Measurements from ENCODE around the gene KCNQ1. TPM values are rescaled to one million over a fixed set of nuclear protein-coding genes. Genes with fewer than 3 reads are reported as not detected.

The KCNQ1 gene
- total and polyA plus RNA-seq, 2 experiments from 2014 or later = 0.45 to 0.87 TPM

- Histone ChIP-seq H3K36me3 (ENCODE audit: insufficient read depth) (no peaks in the 10 kb centered on the region), H3K4me1 (ENCODE audit: insufficient read depth) (no peaks in the 10 kb centered on the region), H3K27ac (ENCODE audit: low read depth) (no peak overlapping the region), H3F3A (replicated peaks; ENCODE audit: low read depth) (no peaks in the 10 kb centered on the region), H2AFZ (no peak overlapping the region), H3K79me2 (replicated peaks; ENCODE audit: insufficient read depth) (no peaks in the 10 kb centered on the region), H4K20me1 (replicated peaks; ENCODE audit: insufficient read depth) (no peaks in the 10 kb centered on the region), H3K27me3 (ENCODE audit: insufficient read depth) (peaks cover 83% of the 10 kb centered on the region), H3K4me3 (no peak overlapping the region), H3K9me2 (ENCODE audit: insufficient read depth) (no peaks in the 10 kb centered on the region), H3K4me2 (no peak overlapping the region)
- no peak for DNase-seq (ENCODE audit: low spot score)
- TF ChIP-seq CTCF (conservative IDR thresholded peaks at IDR 0.05; ENCODE audit: low read depth in 2 of 2) = no peak
- TF ChIP-seq STAT1 (IDR thresholded peaks at IDR 0.05; ENCODE audit: unreplicated experiment) = no peak
- no peak for TF ChIP-seq ZNF114 (CRISPR knock-in tag; IDR thresholded peaks at IDR 0.05)
- TF ChIP-seq EZH2phosphoT487 (IDR thresholded peaks at IDR 0.05; ENCODE audit: unreplicated experiment) = no peak
- TF ChIP-seq EZH2 (IDR thresholded peaks at IDR 0.05; ENCODE audit: low read depth, unreplicated experiment) = no peak
- TF ChIP-seq ETS1 (IDR thresholded peaks at IDR 0.05) = no peak
- no peak for TF ChIP-seq CREB1 (CRISPR knock-in tag; IDR thresholded peaks at IDR 0.05; ENCODE audit: low read depth)
- Mint-ChIP-seq H3K4me1 (no peaks in the 10 kb centered on the region), H3K9me3 (no peaks in the 10 kb centered on the region), H3K4me3 (no peak overlapping the region), H3K27me3 (ENCODE audit: insufficient read depth, low read depth, poor library complexity) (peaks cover 74% of the 10 kb centered on the region), H3K36me3 (ENCODE audit: low read depth) (no peaks in the 10 kb centered on the region), H3K27ac (no peak overlapping the region)
- no peak for ATAC-seq
These were observed 142.5 kb downstream of the KCNQ1 start for GRCh38 chr11:2587132-2587930.

- Histone ChIP-seq H3K4me2 (no peak overlapping the region), H3K27ac (ENCODE audit: low read depth) (no peak overlapping the region), H3K4me1 (ENCODE audit: insufficient read depth) (no peaks in the 10 kb centered on the region), H3K27me3 (ENCODE audit: insufficient read depth) (peaks cover 91% of the 10 kb centered on the region), H4K20me1 (replicated peaks; ENCODE audit: insufficient read depth) (no peaks in the 10 kb centered on the region), H3K9me2 (ENCODE audit: insufficient read depth) (no peaks in the 10 kb centered on the region), H3K36me3 (ENCODE audit: insufficient read depth) (no peaks in the 10 kb centered on the region), H2AFZ (no peak overlapping the region), H3K79me2 (replicated peaks; ENCODE audit: insufficient read depth) (no peaks in the 10 kb centered on the region), H3F3A (replicated peaks; ENCODE audit: low read depth) (no peaks in the 10 kb centered on the region), H3K4me3 (no peak overlapping the region)
- no peak overlapping the region for H3K27ac Mint-ChIP-seq
- TF ChIP-seq CTCF (conservative IDR thresholded peaks at IDR 0.05; ENCODE audit: low read depth in 2 of 2) = no peak
- no peak for TF ChIP-seq POLR2AphosphoS5 (IDR thresholded peaks at IDR 0.05; ENCODE audit: low read depth)
- no peak for TF ChIP-seq ZNF114 (CRISPR knock-in tag; IDR thresholded peaks at IDR 0.05)
- TF ChIP-seq EZH2 (IDR thresholded peaks at IDR 0.05; ENCODE audit: low read depth, unreplicated experiment) = no peak
- TF ChIP-seq REST (IDR thresholded peaks at IDR 0.05; ENCODE audit: unreplicated experiment) = no peak
- TF ChIP-seq JUNB (IDR thresholded peaks at IDR 0.05; ENCODE audit: unreplicated experiment) = no peak
- TF ChIP-seq CREB1 (CRISPR knock-in tag; IDR thresholded peaks at IDR 0.05; ENCODE audit: low read depth) = no peak
- peaks cover 75% of the 10 kb centered on the region for H3K27me3 Mint-ChIP-seq (ENCODE audit: insufficient read depth, low read depth, poor library complexity)
- DNase-seq (ENCODE audit: low spot score) (no peak), ATAC-seq (no peak)
- no peaks in the 10 kb centered on the region for H3K9me3 Mint-ChIP-seq
- H3K4me3 Mint-ChIP-seq = no peak overlapping the region
- H3K36me3 Mint-ChIP-seq (ENCODE audit: low read depth) = no peaks in the 10 kb centered on the region
- no peaks in the 10 kb centered on the region for H3K4me1 Mint-ChIP-seq
These were observed 143.4 kb downstream of the KCNQ1 start for GRCh38 chr11:2587976-2588748.

Data from GM23338 (cell line).